IMR-90 (cell line): Measurements from ENCODE around the gene SLC7A6OS. TPM values are rescaled to one million over a fixed set of nuclear protein-coding genes. Genes with fewer than 3 reads are reported as not detected.

Source experiments
- ATAC-seq: fragments of 200-7000 bp; cut with Tn5 transposase; 2 replicates; pipeline ENCODE4 v1.9.1; 2020; ENCODE audit warnings: low read depth, mild to moderate bottlenecking, moderate library complexity
- BruUV-seq: library from RNA; stranded (reverse); fragments of 400-500 nt; replicated peaks from 2 replicates; lab custom pipeline; 2021; lab: Mats Ljungman, UMichigan
- CTCF ChIA-PET: fragments of 300-600 bp; formaldehyde crosslinking; extraction: SDS; loops from one replicate; lab custom pipeline; 2021; ENCODE audit warnings: antibody characterized with exemption; lab: Yijun Ruan, JAX
- POLR2A ChIA-PET: fragments of 300-600 bp; sonication (Branson Sonifier 250); formaldehyde crosslinking; loops from one replicate; lab custom pipeline; 2022; ENCODE audit warnings: antibody characterized with exemption; ENCODE audit not compliant: unreplicated experiment; lab: Charles Lee
- DNase-seq: peaks from one replicate; pipeline ENCODE4 v3.0.0; 2013
- H2AFZ ChIP-seq: replicated peaks from 2 replicates; pipeline ENCODE3; 2013; ENCODE audit warnings: low read length, mild to moderate bottlenecking; ENCODE audit not compliant: poor library complexity
- H2AK5ac ChIP-seq: 2 replicates; pipeline ENCODE4 v1.6.1; 2013; ENCODE audit warnings: low read depth, low read length, inconsistent platforms
- H2AK9ac ChIP-seq: replicated peaks from 2 replicates; pipeline ENCODE3; 2013; ENCODE audit warnings: mild to moderate bottlenecking, low read depth, low read length, moderate library complexity; ENCODE audit not compliant: poor library complexity
- H2BK120ac ChIP-seq: 2 replicates; pipeline ENCODE4 v1.6.1; 2013; ENCODE audit warnings: low read depth, low read length, inconsistent platforms
- H2BK15ac ChIP-seq: 3 replicates; pipeline ENCODE4 v1.6.1; 2013; ENCODE audit warnings: low read depth, low read length, inconsistent platforms
- H2BK20ac ChIP-seq: 2 replicates; pipeline ENCODE4 v1.6.1; 2013; ENCODE audit warnings: low read depth, mild to moderate bottlenecking, inconsistent platforms, low read length, moderate library complexity
- H2BK5ac ChIP-seq: 2 replicates; pipeline ENCODE4 v1.6.1; 2013; ENCODE audit warnings: mild to moderate bottlenecking, low read depth, low read length, inconsistent platforms; ENCODE audit not compliant: poor library complexity, severe bottlenecking
- H3K14ac ChIP-seq: replicated peaks from 2 replicates; pipeline ENCODE4 v1.6.1; 2013; ENCODE audit warnings: low read depth, low read length, inconsistent platforms
- H3K18ac ChIP-seq: 2 replicates; pipeline ENCODE4 v1.6.1; 2013; ENCODE audit warnings: low read depth, low read length, control low read depth
- H3K23ac ChIP-seq: 2 replicates; pipeline ENCODE4 v1.6.1; 2013; ENCODE audit warnings: low read depth, low read length, inconsistent platforms
- H3K27ac ChIP-seq: 2 replicates; pipeline ENCODE4 v1.5.1; 2013; ENCODE audit warnings: mild to moderate bottlenecking, control low read depth, low read length; ENCODE audit not compliant: insufficient read depth
- H3K27me3 ChIP-seq: 2 replicates; pipeline ENCODE4 v1.6.1; 2013; ENCODE audit warnings: low read length; ENCODE audit not compliant: control insufficient read depth, insufficient read depth
- H3K36me3 ChIP-seq: 2 replicates; pipeline ENCODE4 v1.6.1; 2013; ENCODE audit warnings: low read length, mixed read lengths; ENCODE audit not compliant: control insufficient read depth, insufficient read depth
- H3K4ac ChIP-seq: 2 replicates; pipeline ENCODE4 v1.6.1; 2013; ENCODE audit warnings: low read depth, low read length, inconsistent platforms
- H3K4me1 ChIP-seq: 2 replicates; pipeline ENCODE4 v1.6.1; 2013; ENCODE audit warnings: low read length, mixed read lengths; ENCODE audit not compliant: control insufficient read depth, insufficient read depth
- H3K4me2 ChIP-seq: 2 replicates; pipeline ENCODE4 v1.6.1; 2013; ENCODE audit warnings: low read depth, mild to moderate bottlenecking, control low read depth, low read length, moderate library complexity
- H3K4me3 ChIP-seq: 2 replicates; pipeline ENCODE4 v1.5.1; 2013; ENCODE audit warnings: low read depth, mild to moderate bottlenecking, control low read depth, low read length, moderate library complexity; ENCODE audit not compliant: insufficient read depth
- H3K56ac ChIP-seq: 2 replicates; pipeline ENCODE4 v1.6.1; 2013; ENCODE audit warnings: low read length, inconsistent platforms; ENCODE audit not compliant: insufficient read depth; ENCODE audit errors: extremely low read depth
- H3K79me1 ChIP-seq, 2 experiments: 2 replicates each; pipeline ENCODE4 v1.6.1; 2013; ENCODE audit warnings: low read length in 2 of 2, inconsistent platforms in 1 of 2, low read depth in 1 of 2
- H3K9ac ChIP-seq: 2 replicates; pipeline ENCODE4 v1.6.1; 2013; ENCODE audit warnings: low read depth, low read length, control low read depth
- H3K9me1 ChIP-seq: 2 replicates; pipeline ENCODE4 v1.6.1; 2013; ENCODE audit warnings: low read length, inconsistent platforms; ENCODE audit not compliant: insufficient read depth
- H3K9me3 ChIP-seq: 2 replicates; pipeline ENCODE4 v1.6.1; 2013; ENCODE audit warnings: low read length; ENCODE audit not compliant: control insufficient read depth, insufficient read depth
- H4K20me1 ChIP-seq: 2 replicates; pipeline ENCODE4 v1.6.1; 2013; ENCODE audit warnings: low read length, inconsistent platforms; ENCODE audit not compliant: insufficient read depth
- H4K5ac ChIP-seq: 2 replicates; pipeline ENCODE4 v1.6.1; 2013; ENCODE audit warnings: mild to moderate bottlenecking, low read depth, low read length, control low read depth
- H4K8ac ChIP-seq, 2 experiments: 2 replicates each; pipeline ENCODE4 v1.6.1; 2013; ENCODE audit warnings: low read depth in 2 of 2, low read length in 2 of 2, control low read depth in 1 of 2, inconsistent platforms in 1 of 2
- H4K91ac ChIP-seq: 2 replicates; pipeline ENCODE4 v1.6.1; 2013; ENCODE audit warnings: low read depth, low read length, inconsistent platforms; ENCODE audit not compliant: insufficient read depth
- BHLHE40 ChIP-seq: fragments of 150-350 bp; IDR thresholded peaks from 2 replicates; pipeline ENCODE4 v1.6.1; 2016; ENCODE audit warnings: mild to moderate bottlenecking, low read depth, low read length
- CHD1 ChIP-seq: IDR thresholded peaks from 2 replicates; pipeline ENCODE4 v1.6.1; 2012; ENCODE audit warnings: low read depth, low read length, improper control_type of control experiment
- ELK1 ChIP-seq: fragments of 150-350 bp; IDR thresholded peaks from 2 replicates; pipeline ENCODE4 v1.6.1; 2016; ENCODE audit warnings: low read depth, mild to moderate bottlenecking, low read length, moderate library complexity, borderline replicate concordance
- MAZ ChIP-seq: IDR thresholded peaks from 2 replicates; pipeline ENCODE4 v1.6.1; 2012; ENCODE audit warnings: low read depth, mild to moderate bottlenecking, low read length, improper control_type of control experiment, moderate library complexity, borderline replicate concordance
- MXI1 ChIP-seq: IDR thresholded peaks from 2 replicates; pipeline ENCODE4 v1.6.1; 2012; ENCODE audit warnings: low read depth, mild to moderate bottlenecking, low read length, moderate library complexity, borderline replicate concordance
- NFE2L2 ChIP-seq: fragments of 150-350 bp; IDR thresholded peaks from 2 replicates; pipeline ENCODE4 v1.6.1; 2016; ENCODE audit warnings: low read depth, mild to moderate bottlenecking, low read length
- RFX5 ChIP-seq: IDR thresholded peaks from 2 replicates; pipeline ENCODE4 v1.8.0; 2012; ENCODE audit warnings: low read depth, mild to moderate bottlenecking, low read length, moderate library complexity
- USF2 ChIP-seq: fragments of 150-350 bp; IDR thresholded peaks from 2 replicates; pipeline ENCODE4 v1.6.1; 2017; ENCODE audit warnings: mild to moderate bottlenecking, antibody characterized with exemption, low read length, low read depth
- WGBS, 2 experiments: methylation state at CpG; one replicate each; pipeline versions ENCODE4 v1.1.5 to v1.1.7; 2013; ENCODE audit warnings: missing lambda C conversion rate in 2 of 2; ENCODE audit not compliant: insufficient read length in 1 of 2; ENCODE audit errors: extremely low coverage in 2 of 2; 5-methylcytosine and 5-hydroxymethylcytosine counted together
- dilution Hi-C: fragments of 300-500 bp; cut with HindIII; formaldehyde crosslinking; loops from one replicate; pipeline ENCODE4 v1.14.3; 2018; ENCODE audit warnings: low sequenced_read_pairs; ENCODE audit not compliant: unreplicated experiment
- in situ Hi-C: fragments of 300-500 bp; cut with MboI; formaldehyde crosslinking; loops from 3 replicates; pipeline ENCODE4 v1.14.3; 2019; ENCODE audit warnings: low sequenced_read_pairs, inconsistent platforms, mixed read lengths
- intact Hi-C: fragments of 100-400 bp; cut with micrococcal nuclease; formaldehyde crosslinking; loops from 2 replicates; pipeline ENCODE4 v1.10.0; 2022
- polyA plus RNA-seq, 3 experiments: library from polyadenylated mRNA; depleted of rRNA; stranded (reverse); fragments of >200 nt; gene quantifications; 2 replicates each; pipeline ENCODE4 v1.2.3, GENCODE V29; 2012; ENCODE audit warnings: low replicate concordance in 1 of 3
- total RNA-seq: library from RNA; depleted of rRNA; stranded (reverse); fragments of >200 nt; gene quantifications from 2 replicates; pipeline ENCODE4 v1.2.3, GENCODE V29; 2012

Gene SLC7A6OS
- total and polyA plus RNA-seq, 2 of the 4 experiments (the other 2 are of a cell fraction), result 6.8 to 8.4 TPM

GRCh38 chr16:68296291-68296690, 14.5 kb downstream of the SLC7A6OS start:
- in situ Hi-C loops, result no loop called here
- Histone ChIP-seq H2BK5ac (no peak overlapping the region), H3K79me1 (peaks cover 23 to 68% of the 10 kb centered on the region in 2 experiments), H2AK5ac (no peak overlapping the region), H2BK20ac (no peak overlapping the region), H3K4me1 (peaks cover 7% of the 10 kb centered on the region; the same call in 1 of the 2 replicates), H3K9me3 (no peaks in the 10 kb centered on the region), H3K4ac (no peak overlapping the region), H2AFZ (no peak overlapping the region), H2AK9ac (no peak overlapping the region), H3K9ac (no peak overlapping the region), H3K36me3 (peaks cover 57% of the 10 kb centered on the region), H3K27ac (no peak overlapping the region), H3K4me3 (no peak overlapping the region), H4K5ac (no peak overlapping the region), H4K8ac (no peak overlapping the region), H4K91ac (no peak overlapping the region), H3K4me2 (no peak overlapping the region), H3K14ac (no peak overlapping the region), H2BK15ac (no peak overlapping the region), H3K56ac (no peak overlapping the region), H2BK120ac (no peak overlapping the region), H4K20me1 (peaks cover 16% of the 10 kb centered on the region), H3K18ac (no peak overlapping the region), H3K23ac (no peak overlapping the region), H3K9me1 (peaks cover 10% of the 10 kb centered on the region), H3K27me3 (no peaks in the 10 kb centered on the region)
- WGBS, 2 experiments, result 90% methylated on average over 6 of the region's 12 CpGs; no CpG with 5 or more reads in 1 of the 2 experiments
- TF ChIP-seq USF2 (no peak), ELK1 (no peak), MXI1 (no peak), CHD1 (no peak), RFX5 (no peak), MAZ (no peak), BHLHE40 (no peak), NFE2L2 (no peak)
- BruUV-seq, result no TSS peak
- ATAC-seq, result no peak
- POLR2A ChIA-PET, result no interaction called here
- CTCF ChIA-PET, result no interaction called here
- DNase-seq, result no peak
- intact Hi-C loops, result loop anchor here (5.0 kb wide), 1 partner anchor 34 kb away; the partner anchor contains the start of gene SLC7A6
- dilution Hi-C loops, result no loop called here
